Esophagus muscularis mucosa (tissue), 4 donors: Measurements from ENCODE around the gene NPIPB4. TPM values are rescaled to one million over a fixed set of nuclear protein-coding genes. Genes with fewer than 3 reads are reported as not detected.

ENCODE experiments used
- small RNA-seq, 3 donors: library from RNA; depleted of rRNA; stranded (forward); fragments of <200 nt; gene quantifications; one replicate each; pipeline ENCODE3, GENCODE V24; 2016
- total RNA-seq, 4 donors: library from RNA; depleted of rRNA; stranded (reverse); fragments of >200 nt; gene quantifications; one replicate each; pipeline versions ENCODE4 v1.1.0 to v1.2.1, GENCODE V29; 2016

NPIPB4 gene
- total RNA-seq, 4 donors from 2014 or later = 15.4 to 60.2 (median 21.5) TPM

Small RNA genes within 50 kb of the gene (small RNA-seq; reads per million reads assigned to genes)
- gene AC092375.3 = 0 reads per million in 3 donors

Other genes with a start within 250 kb of the NPIPB4 start
- 1 to 10 TPM in 2 of 4 donors, under 1 TPM in 2; 0.69 to 4.5 (median 1.3) TPM for gene IGSF6, start 205.1 kb downstream of the NPIPB4 start, total RNA-seq
- gene OTOA, start 193.8 kb downstream of the NPIPB4 start, total RNA-seq = under 1 TPM in 2 of 4 donors, not detected in 2; 0.11 to 0.33 TPM
- gene UQCRC2, start 95.6 kb upstream of the NPIPB4 start, total RNA-seq = 100 to 1,000 TPM; 147 to 209 (median 186) TPM
- gene PDZD9, start 143.4 kb upstream of the NPIPB4 start, total RNA-seq = not detected
- 10 to 100 TPM; 15.1 to 21.6 (median 17.6) TPM for gene MOSMO, start 150.4 kb upstream of the NPIPB4 start, total RNA-seq
- gene VWA3A, start 234.8 kb upstream of the NPIPB4 start, total RNA-seq = under 1 TPM in 3 of 4 donors, not detected in 1; 0.06 to 0.42 (median 0.17) TPM